KMS-11 (cell line): ENCODE data around the gene OR52I2.

ENCODE experiments used
- H2AFZ ChIP-seq: fragments of 200-600 bp; sonication (generic); 2 replicates; pipeline ENCODE4 v1.6.1; 2016; ENCODE audit warnings: antibody characterized with exemption, mixed run types, low read depth
- H3K27ac ChIP-seq: fragments of 200-600 bp; sonication (generic); 2 replicates; pipeline ENCODE4 v1.6.1; 2016; ENCODE audit warnings: mild to moderate bottlenecking, mixed run types
- H3K27me3 ChIP-seq: fragments of 200-600 bp; sonication (generic); 2 replicates; pipeline ENCODE4 v1.6.1; 2017; ENCODE audit warnings: mild to moderate bottlenecking, low read depth, mixed run types, moderate library complexity; ENCODE audit not compliant: insufficient read depth
- H3K36me3 ChIP-seq: fragments of 200-600 bp; sonication (generic); 2 replicates; pipeline ENCODE4 v1.6.1; 2017; ENCODE audit warnings: mild to moderate bottlenecking, mixed run types; ENCODE audit not compliant: insufficient read depth
- H3K4me1 ChIP-seq: fragments of 200-600 bp; sonication (generic); 2 replicates; pipeline ENCODE4 v1.6.1; 2016; ENCODE audit warnings: mild to moderate bottlenecking, low read depth, mixed run types; ENCODE audit not compliant: poor library complexity, severe bottlenecking
- H3K4me2 ChIP-seq: fragments of 200-600 bp; sonication (generic); 2 replicates; pipeline ENCODE4 v1.7.0; 2016; ENCODE audit warnings: mild to moderate bottlenecking, mixed run types
- H3K4me3 ChIP-seq: fragments of 200-600 bp; sonication (generic); IDR thresholded peaks from 2 replicates; pipeline ENCODE4 v1.6.1; 2017; ENCODE audit warnings: low read depth, low read length, mixed read lengths; ENCODE audit not compliant: insufficient read depth
- H3K79me2 ChIP-seq: fragments of 200-600 bp; sonication (generic); 2 replicates; pipeline ENCODE4 v1.6.1; 2016; ENCODE audit warnings: low read depth, mixed run types; ENCODE audit not compliant: insufficient read depth
- H3K9ac ChIP-seq: fragments of 200-600 bp; sonication (generic); 2 replicates; pipeline ENCODE4 v1.6.1; 2016; ENCODE audit warnings: mild to moderate bottlenecking, mixed run types
- H4K20me1 ChIP-seq: fragments of 200-600 bp; sonication (generic); 2 replicates; pipeline ENCODE4 v1.6.1; 2016; ENCODE audit warnings: mild to moderate bottlenecking, mixed run types; ENCODE audit not compliant: insufficient read depth
- CTCF ChIP-seq: fragments of 200-600 bp; sonication (generic); conservative IDR thresholded peaks from 2 replicates; pipeline ENCODE4 v1.6.1; 2017; ENCODE audit warnings: low read depth, mild to moderate bottlenecking, antibody characterized with exemption, low read length, moderate library complexity, mixed read lengths

Gene OR52I2

GRCh38 chr11:4637662-4638047, 56.1 kb downstream of the OR52I2 start:
- Histone ChIP-seq H3K79me2 (no peaks in the 10 kb centered on the region), H3K4me1 (no peaks in the 10 kb centered on the region), H3K9ac (no peak overlapping the region), H3K27me3 (no peaks in the 10 kb centered on the region), H3K4me2 (no peak overlapping the region), H2AFZ (peak overlapping the region; percentile 74; the same call in 1 of the 2 replicates), H3K27ac (no peak overlapping the region), H3K36me3 (no peaks in the 10 kb centered on the region), H4K20me1 (no peaks in the 10 kb centered on the region), H3K4me3 (no peak overlapping the region)
- no peak for TF ChIP-seq CTCF

GRCh38 chr11:4639931-4640330, 58.4 kb downstream of the OR52I2 start:
- Histone ChIP-seq H3K27ac (no peak overlapping the region), H3K27me3 (no peaks in the 10 kb centered on the region), H3K4me3 (no peak overlapping the region), H3K9ac (no peak overlapping the region), H3K36me3 (no peaks in the 10 kb centered on the region), H2AFZ (no peak overlapping the region), H4K20me1 (no peaks in the 10 kb centered on the region), H3K79me2 (no peaks in the 10 kb centered on the region), H3K4me2 (no peak overlapping the region), H3K4me1 (no peaks in the 10 kb centered on the region)
- no peak for TF ChIP-seq CTCF

GRCh38 chr11:4641501-4641900, 60.0 kb downstream of the OR52I2 start:
- no peak overlapping the region for H2AFZ ChIP-seq
- H3K4me1 ChIP-seq = no peaks in the 10 kb centered on the region
- H3K79me2 ChIP-seq = no peaks in the 10 kb centered on the region
- H3K4me3 ChIP-seq = no peak overlapping the region
- no peaks in the 10 kb centered on the region for H4K20me1 ChIP-seq
- H3K4me2 ChIP-seq = no peak overlapping the region
- H3K27ac ChIP-seq = no peak overlapping the region
- H3K9ac ChIP-seq = no peak overlapping the region
- no peaks in the 10 kb centered on the region for H3K27me3 ChIP-seq
- no peaks in the 10 kb centered on the region for H3K36me3 ChIP-seq
- TF ChIP-seq CTCF = no peak

- no peaks in the 10 kb centered on the region for H3K4me1 ChIP-seq
- no peaks in the 10 kb centered on the region for H4K20me1 ChIP-seq
- H3K27ac ChIP-seq = no peak overlapping the region
- no peak overlapping the region for H3K4me3 ChIP-seq
- H2AFZ ChIP-seq = no peak overlapping the region
- no peaks in the 10 kb centered on the region for H3K27me3 ChIP-seq
- H3K36me3 ChIP-seq = no peaks in the 10 kb centered on the region
- H3K9ac ChIP-seq = no peak overlapping the region
- no peaks in the 10 kb centered on the region for H3K79me2 ChIP-seq
- no peak for TF ChIP-seq CTCF
- no peak overlapping the region for H3K4me2 ChIP-seq
Measured at GRCh38 chr11:4642043-4642442, 60.5 kb downstream of the OR52I2 start.
